Amniotic stem cell (primary cell): ENCODE results near the gene KLHL10.

Experiments used
- DNase-seq: peaks from one replicate; lab custom pipeline; 2025; lab: John Stamatoyannopoulos, UW

Gene KLHL10

DNA sequence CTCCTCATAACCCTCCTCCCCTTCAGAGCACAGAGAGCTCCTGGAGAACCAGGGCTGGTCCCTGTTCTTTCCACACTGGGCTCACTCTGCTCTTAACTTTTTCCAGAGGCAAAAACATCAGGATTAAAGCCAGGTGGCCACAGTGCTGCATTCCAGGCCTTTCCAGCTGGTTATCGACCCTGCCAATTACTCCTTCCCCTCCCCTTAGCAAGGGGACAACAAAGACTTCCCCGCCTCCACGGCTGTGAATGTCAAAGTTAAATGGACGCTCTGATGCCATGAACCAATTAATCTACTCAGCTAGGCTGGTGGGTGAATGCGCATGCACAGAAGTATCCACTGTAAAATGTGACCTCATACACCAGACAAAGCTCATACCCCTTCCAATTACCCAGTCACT lies 58.0 kb downstream of the KLHL10 start:
- no peak for DNase-seq

DNA sequence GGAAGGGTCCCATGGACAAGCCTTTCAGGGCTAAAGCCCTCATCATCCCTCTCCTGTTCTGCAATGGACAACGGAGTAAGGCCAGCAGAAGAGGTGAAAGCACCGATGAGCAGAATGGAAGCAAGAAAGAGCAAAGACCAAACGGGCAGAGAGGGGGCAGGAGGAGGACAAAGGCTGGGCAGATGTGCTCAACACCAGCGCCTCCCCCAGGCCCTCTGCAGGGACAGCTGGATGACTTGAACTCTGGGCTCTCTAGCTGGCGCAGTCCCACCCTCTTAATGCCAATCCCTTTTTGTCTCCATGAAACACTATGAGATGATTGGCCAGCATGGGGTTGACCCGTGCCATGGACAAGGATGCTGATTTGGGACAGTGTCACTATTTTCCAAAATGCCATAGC lies 59.1 kb downstream of the KLHL10 start:
- no peak for DNase-seq
